BJ (cell line): Measurements from ENCODE around the gene ATP6V0E1. TPM values are rescaled to one million over a fixed set of nuclear protein-coding genes. Genes with fewer than 3 reads are reported as not detected.
A peak's percentile ranks its signal among the peaks of the same experiment; 100 is the strongest.

Experiments used
- CTCF ChIA-PET: fragments of 350-600 bp; formaldehyde crosslinking; extraction: SDS; loops from one replicate; lab custom pipeline; 2021; ENCODE audit warnings: antibody characterized with exemption, inconsistent platforms; lab: Yijun Ruan, JAX
- POLR2A ChIA-PET: fragments of 300-600 bp; sonication (Branson Sonifier 250); formaldehyde crosslinking; extraction: SDS; loops from one replicate; lab custom pipeline; 2021; ENCODE audit warnings: antibody characterized with exemption; lab: Charles Lee
- DNase-seq: peaks from one replicate; pipeline ENCODE4 v3.0.0-alpha.2; 2011; ENCODE audit warnings: low read depth
- H3K27me3 ChIP-seq: 2 replicates; pipeline ENCODE4 v1.6.0; 2011; ENCODE audit warnings: low read length; ENCODE audit not compliant: control insufficient read depth, insufficient read depth
- H3K36me3 ChIP-seq: 2 replicates; pipeline ENCODE4 v1.5.1; 2011; ENCODE audit warnings: low read length; ENCODE audit not compliant: control insufficient read depth, insufficient read depth
- H3K4me3 ChIP-seq: 2 replicates; pipeline ENCODE4 v1.5.1; 2011; ENCODE audit warnings: low read depth, mild to moderate bottlenecking, control low read depth, low read length
- CTCF ChIP-seq: IDR thresholded peaks from 2 replicates; pipeline ENCODE4 v1.5.1; 2011; ENCODE audit warnings: low read depth, mild to moderate bottlenecking, control low read depth, inconsistent platforms, low read length, moderate library complexity; ENCODE audit not compliant: insufficient read depth
- polyA plus RNA-seq: library from polyadenylated mRNA; depleted of rRNA; stranded (reverse); fragments of >200 nt; gene quantifications from 2 replicates; pipeline ENCODE4 v1.2.3, GENCODE V29; 2011

The ATP6V0E1 gene
- polyA plus RNA-seq, 1 experiment: 491 TPM

DNA sequence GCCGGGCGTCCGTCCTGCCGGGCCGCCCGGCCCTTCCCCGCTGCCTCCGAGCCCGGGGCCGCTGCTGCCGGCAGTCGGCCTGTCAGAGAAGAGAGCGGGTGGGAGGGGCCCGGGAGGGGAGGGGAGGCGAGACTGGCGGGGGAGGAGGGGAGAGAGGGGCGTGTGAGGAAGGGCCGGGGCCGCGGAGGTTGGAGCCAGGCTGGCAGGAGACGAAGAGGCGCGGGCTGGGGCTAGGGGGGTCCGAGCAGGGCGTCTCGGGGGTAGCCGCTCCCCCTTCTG lies 73.2 kb downstream of the ATP6V0E1 start:
- DNase-seq: no peak
- no peak for TF ChIP-seq CTCF
- ChIA-PET CTCF (interaction anchor here (0.6 to 1.1 kb wide), 4 partner anchors 70 to 342 kb away, joined by 3 to 4 read pairs (median 4); no protein-coding TSS in a partner anchor), POLR2A (interaction anchor here (0.6 to 1.1 kb wide), 4 partner anchors 73 to 589 kb away, joined by 3 to 7 read pairs (median 4); partner anchors contain the start of gene ATP6V0E1)
- Histone ChIP-seq H3K4me3 (peak overlapping the region; percentile 71), H3K36me3 (no peaks in the 10 kb centered on the region), H3K27me3 (no peaks in the 10 kb centered on the region)

GRCh38 chr5:173057062-173057924 lies 73.7 kb downstream of the ATP6V0E1 start:
- Histone ChIP-seq H3K27me3 (no peaks in the 10 kb centered on the region), H3K36me3 (no peaks in the 10 kb centered on the region), H3K4me3 (peak overlapping the region; percentile 71)
- DNase-seq: peak; percentile 89
- CTCF ChIA-PET: interaction anchor here (0.6 to 1.8 kb wide), 7 partner anchors 11 to 342 kb away, joined by 3 to 6 read pairs (median 4); no protein-coding TSS in a partner anchor
- POLR2A ChIA-PET: interaction anchor here (0.5 to 1.1 kb wide), 5 partner anchors 74 to 709 kb away, joined by 3 to 7 read pairs (median 3); partner anchors contain the start of gene ATP6V0E1
- TF ChIP-seq CTCF: peak; percentile 43; the same call in 1 of the 2 replicates

DNA sequence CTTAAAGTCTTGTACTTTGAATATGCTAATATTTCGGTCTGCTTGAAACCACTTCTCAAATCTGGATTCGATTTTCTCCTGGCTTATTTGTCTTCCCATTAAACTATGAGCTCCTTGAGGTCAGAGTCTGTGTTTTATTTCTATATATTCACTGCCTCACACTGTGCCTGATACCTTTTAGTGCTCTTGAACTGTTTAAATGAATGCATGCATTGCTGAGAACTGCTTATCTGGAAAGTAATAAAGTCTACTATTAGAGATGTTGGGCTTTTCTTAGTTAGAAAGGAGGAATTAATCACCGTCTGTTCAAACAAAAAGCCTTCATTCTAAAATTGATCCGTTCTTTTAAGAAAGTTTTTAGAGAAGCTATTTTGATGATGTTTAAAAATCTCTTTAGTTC lies 78.6 kb downstream of the ATP6V0E1 start:
- POLR2A ChIA-PET: no interaction called here
- no peak for DNase-seq
- Histone ChIP-seq H3K4me3 (no peak overlapping the region), H3K36me3 (no peaks in the 10 kb centered on the region; the same call in 1 of the 2 replicates), H3K27me3 (no peaks in the 10 kb centered on the region)
- CTCF ChIA-PET: no interaction called here
- TF ChIP-seq CTCF: no peak

GRCh38 chr5:173065155-173065554 lies 81.6 kb downstream of the ATP6V0E1 start:
- no peak overlapping the region for H3K4me3 ChIP-seq
- TF ChIP-seq CTCF: no peak
- DNase-seq: no peak
- POLR2A ChIA-PET: interaction anchor here (0.7 kb wide), 1 partner anchor 126 kb away, joined by 9 read pairs; no protein-coding TSS in a partner anchor
- CTCF ChIA-PET: interaction anchor here (1.1 kb wide), 1 partner anchor 106 kb away, joined by 4 read pairs; the partner anchor contains the start of gene RPL26L1
- no peaks in the 10 kb centered on the region; the same call in 1 of the 2 replicates for H3K36me3 ChIP-seq
- H3K27me3 ChIP-seq: no peaks in the 10 kb centered on the region

DNA sequence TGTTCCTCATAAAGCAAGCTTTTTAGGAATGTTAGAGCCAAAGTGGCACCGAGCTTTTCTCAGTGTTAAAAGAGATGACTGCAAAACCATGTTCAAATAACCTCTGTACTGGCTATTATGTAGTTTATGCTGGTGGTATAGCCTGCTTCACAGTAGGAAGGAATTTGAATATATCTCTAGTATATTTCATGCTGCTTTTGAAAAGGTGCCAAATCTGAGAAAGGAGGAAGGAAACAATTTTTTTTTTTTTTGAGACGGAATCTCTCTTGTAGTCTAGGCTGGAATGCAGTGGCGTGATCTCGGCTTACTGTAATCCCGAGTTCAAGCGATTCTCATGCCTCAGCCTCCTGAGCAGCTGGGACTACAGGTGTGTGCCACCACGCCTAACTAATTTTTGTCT lies 86.1 kb downstream of the ATP6V0E1 start:
- Histone ChIP-seq H3K36me3 (no peaks in the 10 kb centered on the region), H3K27me3 (no peaks in the 10 kb centered on the region), H3K4me3 (no peak overlapping the region)
- ChIA-PET POLR2A (no interaction called here), CTCF (no interaction called here)
- no peak for DNase-seq
- no peak for TF ChIP-seq CTCF
